ENCODE measurements around the gene SLC47A2. TPM values are rescaled to one million over a fixed set of nuclear protein-coding genes. Genes with fewer than 3 reads are reported as not detected.

Gene SLC47A2
- total RNA-seq, 1 experiment from 2014 or later: 38.9 TPM

DNA sequence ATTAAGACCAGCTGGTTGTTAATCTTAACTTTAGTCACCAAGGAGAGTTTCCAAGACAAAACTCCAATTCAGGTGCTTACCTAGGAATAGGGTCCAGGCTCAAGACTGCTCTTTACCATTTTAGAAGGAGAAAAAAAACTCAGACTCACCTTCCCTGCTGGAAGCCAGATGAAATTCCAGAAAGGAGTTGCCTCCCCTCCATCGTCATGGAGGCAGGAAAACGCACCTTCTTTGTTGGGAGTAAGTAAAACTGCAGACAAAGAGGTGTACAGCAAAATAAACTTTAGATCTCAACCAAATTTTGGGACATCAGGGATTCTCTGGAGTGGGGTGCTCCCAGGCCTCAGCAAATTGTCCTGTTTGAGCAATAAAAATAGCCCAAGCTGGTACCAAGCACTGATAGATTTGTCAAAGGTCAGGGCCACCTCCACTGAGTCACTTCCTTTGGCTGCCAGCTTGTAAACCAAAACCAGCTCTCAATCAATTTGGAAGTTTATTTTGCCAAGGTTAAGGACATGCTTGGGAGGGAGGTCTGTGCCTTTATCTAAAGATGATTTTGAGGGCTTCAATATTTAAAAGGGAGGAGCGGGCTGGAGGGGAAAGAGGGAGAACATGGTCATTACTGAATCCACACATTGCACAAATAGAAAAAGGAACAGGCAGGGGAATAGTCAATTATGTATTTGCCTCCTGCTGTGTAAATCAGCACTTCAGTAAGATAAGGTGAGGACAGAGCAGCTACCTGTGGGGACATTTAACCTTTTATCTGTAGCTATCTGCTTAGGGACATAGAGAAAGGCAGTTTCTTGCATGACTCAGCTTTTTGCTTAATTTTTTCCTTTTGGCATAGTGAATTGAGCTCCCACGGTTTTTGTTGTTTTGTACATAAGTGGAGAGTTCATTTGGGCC, 69.3 kb downstream of the SLC47A2 start:
- Histone ChIP-seq H3K36me3 (ENCODE audit: low read depth) (peaks cover 7% of the 10 kb centered on the region), H3K79me2 (ENCODE audit: low read depth) (peaks cover 81% of the 10 kb centered on the region), H3K4me1 (replicated peaks; ENCODE audit: insufficient read depth) (peaks cover 73% of the 10 kb centered on the region), H3K4me3 (peak overlapping the region; percentile 92), H3F3A (ENCODE audit: insufficient read depth, low read depth) (peaks cover 61% of the 10 kb centered on the region), H3K27ac (peak overlapping the region; percentile 96), H3K27me3 (ENCODE audit: insufficient read depth, low read depth) (no peaks in the 10 kb centered on the region), H3K4me2 (peak overlapping the region; percentile 90), H2AFZ (no peak overlapping the region; the same call in 1 of the 2 replicates), H4K20me1 (ENCODE audit: insufficient read depth) (0 out of 2 replicates have a peak, but pooled peaks cover 8% of the 10 kb centered on the region), H3K9me2 (ENCODE audit: insufficient read depth) (no peaks in the 10 kb centered on the region), H3K9me3 (ENCODE audit: insufficient read depth, low read depth) (no peaks in the 10 kb centered on the region)
- DNase-seq: peak; percentile 39 to 80
- TF ChIP-seq CTCF (conservative IDR thresholded peaks at IDR 0.05) (no peak), EZH2 (IDR thresholded peaks at IDR 0.05; ENCODE audit: low read depth) (no peak)
- intact Hi-C loops (cut with micrococcal nuclease; ENCODE audit: unreplicated experiment): no loop called here
- POLR2A ChIA-PET (ENCODE audit: unreplicated experiment): interaction anchor here (0.5 to 1.0 kb wide), 6 partner anchors 96 to 439 kb away, joined by 3 to 20 read pairs (median 6); no protein-coding TSS in a partner anchor
- CTCF ChIA-PET: interaction anchor here (0.6 to 1.4 kb wide), 4 partner anchors 77 to 144 kb away, joined by 3 to 5 read pairs (median 4); no protein-coding TSS in a partner anchor
- BruUV-seq (replicated peaks): TSS peak; percentile 6

- Histone ChIP-seq H3K9me2 (ENCODE audit: insufficient read depth) (no peaks in the 10 kb centered on the region), H3K9me3 (ENCODE audit: insufficient read depth, low read depth) (no peaks in the 10 kb centered on the region), H3K4me1 (replicated peaks; ENCODE audit: insufficient read depth) (peaks cover 72% of the 10 kb centered on the region), H3K27me3 (ENCODE audit: insufficient read depth, low read depth) (no peaks in the 10 kb centered on the region), H3F3A (ENCODE audit: insufficient read depth, low read depth) (peaks cover 58% of the 10 kb centered on the region), H3K4me3 (peak overlapping the region; percentile 92), H2AFZ (no peak overlapping the region), H3K4me2 (peak overlapping the region; percentile 90), H3K27ac (peak overlapping the region; percentile 96), H3K36me3 (ENCODE audit: low read depth) (peaks cover 5% of the 10 kb centered on the region; the same call in 1 of the 2 replicates), H4K20me1 (ENCODE audit: insufficient read depth) (0 out of 2 replicates have a peak, but pooled peaks cover 3% of the 10 kb centered on the region), H3K79me2 (ENCODE audit: low read depth) (peaks cover 78% of the 10 kb centered on the region)
- CTCF ChIA-PET: interaction anchor here (0.5 kb wide), 1 partner anchor 135 kb away, joined by 5 read pairs; no protein-coding TSS in a partner anchor
- intact Hi-C loops (cut with micrococcal nuclease; ENCODE audit: unreplicated experiment): no loop called here
- peak in 1 of 2 experiments; percentile 15 for DNase-seq
- TF ChIP-seq EZH2 (IDR thresholded peaks at IDR 0.05; ENCODE audit: low read depth): no peak
- peak; percentile 88 for TF ChIP-seq CTCF (conservative IDR thresholded peaks at IDR 0.05)
- POLR2A ChIA-PET (ENCODE audit: unreplicated experiment): interaction anchor here (0.7 kb wide), 1 partner anchor 107 kb away, joined by 5 read pairs; no protein-coding TSS in a partner anchor
- no TSS peak for BruUV-seq (replicated peaks)
Observed at GRCh38 chr17:19645734-19646201, 70.6 kb downstream of the SLC47A2 start.

- H3K27ac ChIP-seq: peak overlapping the region; percentile 28
Observed at GRCh38 chr17:19644493-19645210, 71.7 kb downstream of the SLC47A2 start.

More at GRCh38 chr17:19644493-19645210, 71.7 kb downstream of the SLC47A2 start:
- Histone ChIP-seq H3K4me1 (replicated peaks; ENCODE audit: insufficient read depth) (peaks cover 71% of the 10 kb centered on the region), H3K4me2 (peak overlapping the region; percentile 90), H4K20me1 (ENCODE audit: insufficient read depth) (0 out of 2 replicates have a peak, but pooled peaks cover 3% of the 10 kb centered on the region), H3K9me3 (ENCODE audit: insufficient read depth, low read depth) (no peaks in the 10 kb centered on the region; the same call in 1 of the 2 replicates), H3K27me3 (ENCODE audit: insufficient read depth, low read depth) (no peaks in the 10 kb centered on the region), H3K79me2 (ENCODE audit: low read depth) (peaks cover 72% of the 10 kb centered on the region), H3K9me2 (ENCODE audit: insufficient read depth) (no peaks in the 10 kb centered on the region), H2AFZ (no peak overlapping the region), H3F3A (ENCODE audit: insufficient read depth, low read depth) (peaks cover 52% of the 10 kb centered on the region), H3K36me3 (ENCODE audit: low read depth) (peaks cover 5% of the 10 kb centered on the region; the same call in 1 of the 2 replicates), H3K4me3 (peak overlapping the region; percentile 92)
- no TSS peak for BruUV-seq (replicated peaks)
- POLR2A ChIA-PET (ENCODE audit: unreplicated experiment): no interaction called here
- DNase-seq: peak in 1 of 2 experiments; percentile 56
- TF ChIP-seq CTCF (conservative IDR thresholded peaks at IDR 0.05) (no peak), EZH2 (IDR thresholded peaks at IDR 0.05; ENCODE audit: low read depth) (no peak)
- intact Hi-C loops (cut with micrococcal nuclease; ENCODE audit: unreplicated experiment): no loop called here
- CTCF ChIA-PET: no interaction called here
